ENCODE data around the gene OR2G6. TPM values are rescaled to one million over a fixed set of nuclear protein-coding genes. Genes with fewer than 3 reads are reported as not detected.
A peak's percentile ranks its signal among the peaks of the same experiment; 100 is the strongest.
"Not testable (repeated sequence)": the region's sequence is repeated elsewhere in the genome, so short reads cannot be mapped to it uniquely, and the experiment has no call there.

The OR2G6 gene
- polyA plus RNA-seq, 1 donor from 2014 or later: not detected

GRCh38 chr1:248565530-248566373 lies 57.9 kb downstream of the OR2G6 start:
- H3K36me3 Mint-ChIP-seq: not testable (repeated sequence)

GRCh38 chr1:248569049-248569448 lies 61.2 kb downstream of the OR2G6 start:
- not testable (repeated sequence) for H3K36me3 Mint-ChIP-seq, H3K4me1 Mint-ChIP-seq, H3K27me3 Mint-ChIP-seq, H3K4me3 Mint-ChIP-seq, H3K9me3 Mint-ChIP-seq, H3K27ac Mint-ChIP-seq

More at GRCh38 chr1:248565530-248566373, 57.9 kb downstream of the OR2G6 start:
- H3K9me3 Mint-ChIP-seq, H3K4me1 Mint-ChIP-seq, H3K27me3 Mint-ChIP-seq: not testable (repeated sequence)
- Mint-ChIP-seq H3K4me3 (peak overlapping the region; percentile 9 to 74 (median 44)), H3K27ac (peak overlapping the region in 1 of 3 donors; percentile 78)

GRCh38 chr1:248570811-248571210 lies 62.9 kb downstream of the OR2G6 start:
- not testable (repeated sequence) for H3K36me3 Mint-ChIP-seq, H3K4me3 Mint-ChIP-seq, H3K27ac Mint-ChIP-seq

GRCh38 chr1:248572049-248572448 lies 64.2 kb downstream of the OR2G6 start:
- H3K4me1 Mint-ChIP-seq, H3K27ac Mint-ChIP-seq, H3K27me3 Mint-ChIP-seq: not testable (repeated sequence)

More at GRCh38 chr1:248570811-248571210, 62.9 kb downstream of the OR2G6 start:
- H3K9me3 Mint-ChIP-seq, H3K4me1 Mint-ChIP-seq, H3K27me3 Mint-ChIP-seq: not testable (repeated sequence)

GRCh38 chr1:248573856-248574255 lies 66.0 kb downstream of the OR2G6 start:
- not testable (repeated sequence) for H3K4me1 Mint-ChIP-seq, H3K4me3 Mint-ChIP-seq, H3K9me3 Mint-ChIP-seq, H3K27ac Mint-ChIP-seq, H3K27me3 Mint-ChIP-seq, H3K36me3 Mint-ChIP-seq

More at GRCh38 chr1:248572049-248572448, 64.2 kb downstream of the OR2G6 start:
- not testable (repeated sequence) for H3K9me3 Mint-ChIP-seq, H3K36me3 Mint-ChIP-seq, H3K4me3 Mint-ChIP-seq

- H3K27me3 Mint-ChIP-seq: not testable (repeated sequence)
These were observed 66.8 kb downstream of the OR2G6 start, which contains the start of gene OR2T34 for GRCh38 chr1:248574657-248575056. Gene OR2T34, minus strand, starts transcription at chr1:248574757. Its CDS starts 0 bp downstream, at chr1:248574757.

GRCh38 chr1:248576260-248576980 lies 68.5 kb downstream of the OR2G6 start:
- Mint-ChIP-seq H3K4me3 (no peak overlapping the region), H3K4me1 (peaks cover 0 to 1% (median 0%) of the 10 kb centered on the region in 3 donors)

More at GRCh38 chr1:248574657-248575056, 66.8 kb downstream of the OR2G6 start, which contains the start of gene OR2T34:
- H3K9me3 Mint-ChIP-seq, H3K4me1 Mint-ChIP-seq, H3K4me3 Mint-ChIP-seq, H3K27ac Mint-ChIP-seq, H3K36me3 Mint-ChIP-seq: not testable (repeated sequence)

More at GRCh38 chr1:248576260-248576980, 68.5 kb downstream of the OR2G6 start:
- H3K36me3 Mint-ChIP-seq: no peaks in the 10 kb centered on the region
- no peaks in the 10 kb centered on the region for H3K27me3 Mint-ChIP-seq
- no peak overlapping the region for H3K27ac Mint-ChIP-seq
- H3K9me3 Mint-ChIP-seq: peaks cover 0 to 5% (median 0%) of the 10 kb centered on the region in 3 donors

Other genes starting within 250 kb of the OR2G6 start
- gene OR2T33, start 230.1 kb upstream of the OR2G6 start, polyA plus RNA-seq: not detected
- not detected for gene OR2T12, start 204.6 kb upstream of the OR2G6 start, polyA plus RNA-seq
- not detected for gene OR2M7, start 183.5 kb upstream of the OR2G6 start, polyA plus RNA-seq
- gene OR14C36, start 159.3 kb upstream of the OR2G6 start, polyA plus RNA-seq: not detected
- not detected for gene OR2T4, start 146.4 kb upstream of the OR2G6 start, polyA plus RNA-seq
- gene OR2T6, start 132.3 kb upstream of the OR2G6 start, polyA plus RNA-seq: not detected
- gene OR2T1, start 105.0 kb upstream of the OR2G6 start, polyA plus RNA-seq: not detected
- gene OR2T2, start 62.4 kb upstream of the OR2G6 start, polyA plus RNA-seq: not detected
- not detected for gene OR2T3, start 34.7 kb upstream of the OR2G6 start, polyA plus RNA-seq
- gene OR2T5, start 19.5 kb upstream of the OR2G6 start, polyA plus RNA-seq: 0.16 TPM
- gene OR2T29, start 54.7 kb downstream of the OR2G6 start, polyA plus RNA-seq: not detected
- gene OR2T34, start 66.7 kb downstream of the OR2G6 start, polyA plus RNA-seq: not detected
- 0.39 TPM for gene OR2T10, start 89.6 kb downstream of the OR2G6 start, polyA plus RNA-seq
- gene OR2T11, start 127.0 kb downstream of the OR2G6 start, polyA plus RNA-seq: not detected
- not detected for gene OR2T35, start 137.2 kb downstream of the OR2G6 start, polyA plus RNA-seq
- not detected for gene OR2T27, start 147.5 kb downstream of the OR2G6 start, polyA plus RNA-seq
- gene OR14I1, start 194.7 kb downstream of the OR2G6 start, polyA plus RNA-seq: not detected
- gene LYPD8, start 247.7 kb downstream of the OR2G6 start, polyA plus RNA-seq: not detected

Data from IgD-negative memory B cell (primary cell).